HEK293T (cell line): ENCODE results near the gene CPE.

Experiments
- CTCF ChIA-PET: fragments of 350-600 bp; formaldehyde crosslinking; extraction: SDS; loops from one replicate; lab custom pipeline; 2021; ENCODE audit warnings: antibody characterized with exemption, inconsistent platforms; lab: Yijun Ruan, JAX
- POLR2A ChIA-PET: fragments of 350-600 bp; formaldehyde crosslinking; extraction: SDS; loops from one replicate; lab custom pipeline; 2020; ENCODE audit warnings: antibody characterized with exemption, inconsistent platforms; lab: Yijun Ruan, JAX
- DNase-seq: peaks from one replicate; pipeline ENCODE4 v3.0.0; 2012; ENCODE audit warnings: mixed read lengths; ENCODE audit errors: extremely low spot score
- ARNT ChIP-seq: fragments of 450-650 bp; IDR thresholded peaks from 2 replicates; pipeline ENCODE4 v1.6.1; 2017; ENCODE audit warnings: mild to moderate bottlenecking
- BHLHE40 ChIP-seq: fragments of 450-650 bp; IDR thresholded peaks from 2 replicates; pipeline ENCODE4 v1.6.1; 2016; ENCODE audit warnings: mild to moderate bottlenecking, moderate library complexity, borderline replicate concordance
- CTBP1 ChIP-seq: fragments of 450-650 bp; IDR thresholded peaks from 2 replicates; pipeline ENCODE4 v1.6.1; 2016; ENCODE audit warnings: borderline replicate concordance
- ELF4 ChIP-seq: fragments of 450-650 bp; IDR thresholded peaks from 2 replicates; pipeline ENCODE4 v1.6.1; 2017; ENCODE audit warnings: antibody characterized with exemption
- FOXA1 ChIP-seq: fragments of 450-650 bp; IDR thresholded peaks from 2 replicates; pipeline ENCODE4 v1.6.1; 2016; ENCODE audit warnings: mild to moderate bottlenecking
- FOXK2 ChIP-seq: fragments of 450-650 bp; IDR thresholded peaks from 2 replicates; pipeline ENCODE4 v1.6.1; 2016; ENCODE audit warnings: mild to moderate bottlenecking
- FOXM1 ChIP-seq: fragments of 450-650 bp; IDR thresholded peaks from 2 replicates; pipeline ENCODE4 v1.6.1; 2017; ENCODE audit warnings: mild to moderate bottlenecking, borderline replicate concordance
- HDGF ChIP-seq: fragments of 450-650 bp; IDR thresholded peaks from 2 replicates; pipeline ENCODE4 v1.6.1; 2017; ENCODE audit warnings: antibody characterized with exemption, borderline replicate concordance
- L3MBTL2 ChIP-seq: fragments of 450-650 bp; conservative IDR thresholded peaks from 2 replicates; pipeline ENCODE4 v1.6.1; 2016; ENCODE audit warnings: mild to moderate bottlenecking
- LEF1 ChIP-seq: fragments of 450-650 bp; IDR thresholded peaks from 2 replicates; pipeline ENCODE4 v1.6.1; 2017; ENCODE audit warnings: mild to moderate bottlenecking, borderline replicate concordance
- NFRKB ChIP-seq: fragments of 450-650 bp; IDR thresholded peaks from 2 replicates; pipeline ENCODE4 v1.6.1; 2016; ENCODE audit warnings: mild to moderate bottlenecking, moderate library complexity
- PKNOX1 ChIP-seq: fragments of 450-650 bp; IDR thresholded peaks from 2 replicates; pipeline ENCODE4 v1.6.1; 2016
- SP1 ChIP-seq: fragments of 450-650 bp; IDR thresholded peaks from 2 replicates; pipeline ENCODE4 v1.6.1; 2017
- SUZ12 ChIP-seq: fragments of 450-650 bp; IDR thresholded peaks from 2 replicates; pipeline ENCODE4 v1.6.1; 2016; ENCODE audit warnings: mild to moderate bottlenecking
- TARDBP ChIP-seq: fragments of 450-650 bp; IDR thresholded peaks from 2 replicates; pipeline ENCODE4 v1.6.1; 2016
- ZNF384 ChIP-seq: fragments of 450-650 bp; IDR thresholded peaks from 2 replicates; pipeline ENCODE4 v1.6.1; 2016

Gene CPE

GRCh38 chr4:165518686-165519085, 139.9 kb downstream of the CPE start:
- no peak for DNase-seq
- POLR2A ChIA-PET, result no interaction called here
- CTCF ChIA-PET, result no interaction called here
- TF ChIP-seq SP1 (no peak), L3MBTL2 (no peak), NFRKB (no peak), CTBP1 (no peak), SUZ12 (no peak), ZNF384 (no peak), ELF4 (no peak), TARDBP (no peak), PKNOX1 (no peak), FOXM1 (no peak), LEF1 (no peak)

DNA sequence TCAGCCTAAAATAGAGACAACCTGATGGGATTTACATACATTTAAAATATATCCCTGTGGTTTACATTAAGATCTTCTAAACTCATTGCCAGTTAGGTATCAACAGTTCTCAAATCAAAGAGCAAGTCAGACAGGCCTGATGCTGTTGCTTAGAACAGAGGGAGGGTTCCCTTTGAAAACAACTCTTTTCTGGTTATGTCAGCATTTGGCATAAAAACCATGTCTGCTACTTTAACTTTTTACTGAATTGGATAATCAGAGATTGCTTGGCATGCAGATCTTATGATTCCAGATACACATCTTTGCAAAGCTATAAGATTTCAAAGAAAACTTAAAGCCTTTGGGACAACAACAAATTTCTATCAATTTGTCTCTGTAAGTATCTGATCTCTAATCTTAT, 140.8 kb downstream of the CPE start:
- TF ChIP-seq CTBP1 (no peak), ARNT (no peak), ZNF384 (no peak), TARDBP (no peak), FOXK2 (no peak), SUZ12 (no peak), NFRKB (no peak), ELF4 (no peak), BHLHE40 (no peak), PKNOX1 (no peak), HDGF (no peak), FOXA1 (no peak), LEF1 (no peak)
- ChIA-PET POLR2A (no interaction called here), CTCF (no interaction called here)
- no peak for DNase-seq

DNA sequence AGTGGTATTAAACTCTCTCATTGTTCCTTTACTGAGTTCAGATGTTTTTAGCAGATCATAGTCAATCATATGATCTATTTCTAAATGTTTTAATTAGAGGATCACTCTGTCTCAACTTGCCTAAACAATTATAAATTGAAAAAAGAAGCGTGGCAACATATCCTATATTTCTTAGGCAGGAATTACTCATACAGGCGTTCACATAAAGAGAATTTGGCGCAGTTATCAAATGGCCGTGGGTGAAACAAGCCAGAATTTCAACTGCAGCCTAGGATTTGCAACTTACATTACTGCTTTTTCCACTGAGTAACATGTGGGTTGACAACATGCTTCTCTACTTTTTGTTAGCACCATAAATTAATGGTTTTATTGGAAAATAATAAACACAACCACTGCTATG, 141.3 kb downstream of the CPE start:
- ChIA-PET POLR2A (no interaction called here), CTCF (no interaction called here)
- DNase-seq, result no peak
- TF ChIP-seq BHLHE40 (no peak), L3MBTL2 (no peak), SUZ12 (no peak), FOXM1 (no peak), NFRKB (no peak), ELF4 (no peak), FOXK2 (no peak), PKNOX1 (no peak)

DNA sequence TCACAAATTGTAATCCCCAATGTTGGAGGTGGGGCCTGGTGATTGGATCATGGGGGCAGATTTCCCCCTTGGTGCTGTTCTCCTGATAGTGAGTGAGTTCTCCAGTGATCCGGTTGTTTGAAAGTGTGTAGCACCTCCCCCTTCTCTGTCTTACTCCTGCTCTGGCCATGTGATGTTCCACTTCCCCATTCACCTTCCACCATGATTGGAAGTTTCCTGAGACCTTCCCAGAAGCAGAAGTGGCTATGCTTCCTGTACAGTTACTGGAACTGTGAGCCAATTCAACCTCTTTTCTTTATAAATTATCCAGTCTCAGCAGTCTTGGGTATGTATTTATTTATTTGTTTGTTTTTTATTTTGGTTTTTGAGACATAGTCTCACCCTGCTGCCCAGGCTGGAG, 143.2 kb downstream of the CPE start:
- no peak for DNase-seq
- CTCF ChIA-PET, result interaction anchor here (0.6 kb wide), 1 partner anchor 11 kb away, joined by 3 read pairs; no protein-coding TSS in a partner anchor
- TF ChIP-seq PKNOX1 (no peak), ZNF384 (no peak), TARDBP (no peak), HDGF (no peak), CTBP1 (no peak), LEF1 (no peak), ARNT (no peak), NFRKB (no peak), SP1 (no peak), L3MBTL2 (no peak), FOXK2 (no peak), FOXM1 (no peak), FOXA1 (no peak), SUZ12 (no peak)
- POLR2A ChIA-PET, result no interaction called here

DNA sequence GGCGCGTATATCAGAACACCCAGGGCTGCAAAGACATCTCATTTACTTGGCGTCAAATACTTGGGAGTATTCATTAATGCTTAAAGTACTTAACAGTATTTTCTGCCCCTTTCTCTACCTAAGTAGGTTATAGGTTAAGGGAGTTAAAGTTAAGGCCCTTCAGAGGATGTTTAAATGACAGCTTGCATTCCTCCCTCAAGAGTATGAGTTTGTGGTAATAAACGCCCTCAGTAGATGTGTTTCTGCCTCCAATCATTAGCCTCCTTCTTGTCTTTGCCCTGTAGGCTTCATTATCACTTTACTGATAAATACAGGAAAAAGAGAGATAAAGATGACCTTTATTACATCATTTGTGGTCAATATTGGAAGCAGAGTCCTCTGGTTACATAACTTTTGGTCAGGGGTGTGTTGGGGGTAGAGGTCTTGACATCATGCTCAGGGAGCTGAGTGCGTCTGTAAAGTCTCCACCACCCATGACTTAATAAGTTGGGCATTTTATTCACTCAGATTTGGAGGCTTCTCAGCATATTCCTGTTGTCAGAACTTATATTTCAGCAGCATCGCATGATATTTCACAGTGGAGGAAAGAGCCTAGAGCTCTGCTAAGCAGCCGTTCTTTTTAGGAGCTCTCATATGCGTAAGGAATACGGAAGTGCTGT, 145.9 kb downstream of the CPE start:
- no peak for DNase-seq
- POLR2A ChIA-PET, result no interaction called here
- TF ChIP-seq LEF1 (no peak), TARDBP (no peak), ZNF384 (no peak), NFRKB (no peak), L3MBTL2 (no peak), CTBP1 (no peak), PKNOX1 (no peak), SUZ12 (no peak), HDGF (no peak), FOXK2 (no peak), SP1 (no peak), ELF4 (no peak), FOXA1 (no peak), FOXM1 (no peak), BHLHE40 (no peak), ARNT (no peak)
- CTCF ChIA-PET, result no interaction called here
